Neural cell (in vitro differentiated cells): ENCODE data around the gene C19orf85. TPM values are rescaled to one million over a fixed set of nuclear protein-coding genes. Genes with fewer than 3 reads are reported as not detected.

Experiments used
- H2AFZ ChIP-seq: fragments of 200-600, 300-800 bp; sonication (generic), shearing (Covaris generic); 2 replicates; pipeline ENCODE4 v1.6.0; 2014; ENCODE audit warnings: low read depth, mild to moderate bottlenecking, antibody characterized with exemption, low read length, moderate library complexity
- H3F3A ChIP-seq: fragments of 200-600 bp; shearing (Covaris generic); 2 replicates; pipeline ENCODE4 v1.6.1; 2016; ENCODE audit warnings: mild to moderate bottlenecking, moderate library complexity, mixed read lengths, antibody characterized with exemption, low read length; ENCODE audit not compliant: insufficient read depth, poor library complexity, severe bottlenecking
- H3K27ac ChIP-seq: fragments of 200-600, 300-800 bp; sonication (generic), shearing (Covaris generic); 2 replicates; pipeline ENCODE4 v1.5.1; 2014; ENCODE audit warnings: mild to moderate bottlenecking, low read length, moderate library complexity
- H3K27me3 ChIP-seq: fragments of 300-800, 200-600 bp; sonication (generic), shearing (Covaris generic); 2 replicates; pipeline ENCODE4 v1.6.0; 2014; ENCODE audit warnings: mild to moderate bottlenecking, low read depth, low read length, moderate library complexity; ENCODE audit not compliant: insufficient read depth
- H3K36me3 ChIP-seq: fragments of 300-800, 200-600 bp; sonication (generic), shearing (Covaris generic); 2 replicates; pipeline ENCODE4 v1.5.1; 2014; ENCODE audit warnings: mild to moderate bottlenecking, antibody characterized with exemption, low read length, moderate library complexity; ENCODE audit not compliant: insufficient read depth
- H3K4me2 ChIP-seq: fragments of 300-800, 200-600 bp; sonication (generic), shearing (Covaris generic); 2 replicates; pipeline ENCODE4 v1.6.0; 2014; ENCODE audit warnings: mild to moderate bottlenecking, low read length
- H3K4me3 ChIP-seq: fragments of 300-800, 200-600 bp; sonication (generic), shearing (Covaris generic); 2 replicates; pipeline ENCODE4 v1.5.1; 2014; ENCODE audit warnings: mild to moderate bottlenecking, low read length, moderate library complexity
- H3K79me2 ChIP-seq: fragments of 200-600 bp; shearing (Covaris generic); replicated peaks from 2 replicates; pipeline ENCODE4 v1.6.0; 2014; ENCODE audit warnings: mild to moderate bottlenecking, low read length, moderate library complexity; ENCODE audit not compliant: insufficient read depth
- H3K9ac ChIP-seq: fragments of 300-800, 200-600 bp; sonication (generic), shearing (Covaris generic); 2 replicates; pipeline ENCODE4 v1.6.1; 2016; ENCODE audit warnings: mild to moderate bottlenecking, low read length, mixed read lengths
- H3K9me2 ChIP-seq: fragments of 200-600 bp; shearing (Covaris generic); 2 replicates; pipeline ENCODE4 v1.6.1; 2016; ENCODE audit warnings: mild to moderate bottlenecking, low read length, mixed read lengths; ENCODE audit not compliant: insufficient read depth
- H3K9me3 ChIP-seq: fragments of 200-600, 300-800 bp; sonication (generic), shearing (Covaris generic); 2 replicates; pipeline ENCODE4 v1.6.1; 2016; ENCODE audit warnings: mild to moderate bottlenecking, mixed run types, low read length, moderate library complexity, mixed read lengths
- H4K20me1 ChIP-seq: fragments of 200-600 bp; shearing (Covaris generic); 2 replicates; pipeline ENCODE4 v1.6.1; 2016; ENCODE audit warnings: mild to moderate bottlenecking, mixed run types; ENCODE audit not compliant: insufficient read depth
- CTCF ChIP-seq: fragments of 450-650 bp; IDR thresholded peaks from 2 replicates; pipeline ENCODE4 v1.5.1; 2014; ENCODE audit warnings: antibody characterized with exemption, mild to moderate bottlenecking, moderate library complexity; ENCODE audit not compliant: poor library complexity, severe bottlenecking
- EP300 ChIP-seq: fragments of 450-650 bp; conservative IDR thresholded peaks from 2 replicates; pipeline ENCODE4 v1.6.1; 2014; ENCODE audit warnings: antibody characterized with exemption, mild to moderate bottlenecking, moderate library complexity; ENCODE audit not compliant: poor library complexity, severe bottlenecking
- EZH2 ChIP-seq: fragments of 200-600, 300-800 bp; shearing (Covaris generic), sonication (generic); IDR thresholded peaks from 2 replicates; pipeline ENCODE4 v1.6.1; 2014; ENCODE audit warnings: antibody characterized with exemption, low read length, borderline replicate concordance, mild to moderate bottlenecking; ENCODE audit not compliant: insufficient read depth, poor library complexity, severe bottlenecking
- MXI1 ChIP-seq: fragments of 450-650 bp; conservative IDR thresholded peaks from 2 replicates; pipeline ENCODE4 v1.6.1; 2014; ENCODE audit warnings: antibody characterized with exemption, mild to moderate bottlenecking; ENCODE audit not compliant: poor library complexity, severe bottlenecking
- POLR2AphosphoS5 ChIP-seq: IDR thresholded peaks from 2 replicates; pipeline ENCODE4 v1.6.1; 2012
- RAD21 ChIP-seq: fragments of 450-650 bp; conservative IDR thresholded peaks from 2 replicates; pipeline ENCODE4 v1.6.1; 2014; ENCODE audit warnings: antibody characterized with exemption, mild to moderate bottlenecking, moderate library complexity
- REST ChIP-seq: IDR thresholded peaks from 2 replicates; pipeline ENCODE4 v1.6.1; 2012; ENCODE audit warnings: borderline replicate concordance
- SMC3 ChIP-seq: fragments of 450-650 bp; conservative IDR thresholded peaks from 2 replicates; pipeline ENCODE4 v1.6.1; 2014; ENCODE audit warnings: antibody characterized with exemption, mild to moderate bottlenecking, moderate library complexity; ENCODE audit not compliant: poor library complexity
- TAF1 ChIP-seq: IDR thresholded peaks from 2 replicates; pipeline ENCODE4 v1.6.1; 2012; ENCODE audit warnings: low read depth
- polyA plus RNA-seq: library from polyadenylated mRNA; depleted of rRNA; stranded (reverse); fragments of >200 nt; gene quantifications from 2 replicates; pipeline ENCODE4 v1.2.3, GENCODE V29; 2014

Gene C19orf85
- polyA plus RNA-seq, 1 donor from 2014 or later = 0.19 TPM

- no peak overlapping the region for H3K4me3 ChIP-seq
- H3K27me3 ChIP-seq = no peaks in the 10 kb centered on the region
- H3K4me2 ChIP-seq = no peak overlapping the region
These were observed 8.9 kb upstream of the C19orf85 start for GRCh38 chr19:55473225-55474012.

GRCh38 chr19:55472463-55472862 is 7.9 kb upstream of the C19orf85 start:
- H3K4me2 ChIP-seq = no peak overlapping the region
- H2AFZ ChIP-seq = no peak overlapping the region
- H4K20me1 ChIP-seq = no peaks in the 10 kb centered on the region
- TF ChIP-seq CTCF (no peak), POLR2AphosphoS5 (no peak), REST (no peak), EP300 (no peak), TAF1 (no peak)

More at GRCh38 chr19:55473225-55474012, 8.9 kb upstream of the C19orf85 start:
- Histone ChIP-seq H4K20me1 (no peaks in the 10 kb centered on the region), H3K27ac (no peak overlapping the region), H3K79me2 (peaks cover 8% of the 10 kb centered on the region), H3K9ac (no peak overlapping the region), H2AFZ (no peak overlapping the region), H3K36me3 (no peaks in the 10 kb centered on the region), H3K9me3 (no peaks in the 10 kb centered on the region), H3K9me2 (no peaks in the 10 kb centered on the region), H3F3A (no peaks in the 10 kb centered on the region)
- TF ChIP-seq MXI1 = no peak
- no peak for TF ChIP-seq TAF1
- TF ChIP-seq EZH2 = no peak
- TF ChIP-seq RAD21 = no peak
- TF ChIP-seq REST = no peak
- TF ChIP-seq POLR2AphosphoS5 = no peak
- no peak for TF ChIP-seq EP300
- no peak for TF ChIP-seq CTCF
- no peak for TF ChIP-seq SMC3

More at GRCh38 chr19:55472463-55472862, 7.9 kb upstream of the C19orf85 start:
- H3K27me3 ChIP-seq = no peaks in the 10 kb centered on the region
- H3K9ac ChIP-seq = no peak overlapping the region
- no peaks in the 10 kb centered on the region for H3K9me2 ChIP-seq
- no peaks in the 10 kb centered on the region for H3K9me3 ChIP-seq
- H3K36me3 ChIP-seq = no peaks in the 10 kb centered on the region
- H3F3A ChIP-seq = no peaks in the 10 kb centered on the region
- H3K4me3 ChIP-seq = no peak overlapping the region
- peaks cover under 1% of the 10 kb centered on the region for H3K79me2 ChIP-seq
- no peak overlapping the region for H3K27ac ChIP-seq
